HEK293 (cell line): ENCODE data around the gene FBXL15.

Experiments used
- CTCF ChIA-PET: fragments of 350-600 bp; formaldehyde crosslinking; extraction: SDS; loops from one replicate; lab custom pipeline; 2021; ENCODE audit warnings: antibody characterized with exemption; lab: Yijun Ruan, JAX
- POLR2A ChIA-PET: fragments of 300-600 bp; formaldehyde crosslinking; extraction: SDS; loops from one replicate; lab custom pipeline; 2020; ENCODE audit warnings: antibody characterized with exemption, inconsistent platforms; lab: Yijun Ruan, JAX
- H3K27ac ChIP-seq: fragments of 200-500 bp; sonication (Bioruptor generic); 2 replicates; pipeline ENCODE4 v1.5.1; 2014; ENCODE audit warnings: low read depth, low read length, control low read depth, inconsistent platforms; ENCODE audit errors: extremely low read depth
- H3K36me3 ChIP-seq, 2 experiments: fragments of 200-500 bp in 1 of 2; sonication (Bioruptor generic) in 1 of 2; 1 replicate in 1 of 2; 2 replicates in 1 of 2; pipeline ENCODE4 v1.5.1; 2014 to 2017; ENCODE audit warnings: inconsistent platforms in 2 of 2, low read length in 2 of 2; ENCODE audit not compliant: control insufficient read depth in 2 of 2, insufficient read depth in 1 of 2
- H3K4me1 ChIP-seq: fragments of 200-500 bp; sonication (Bioruptor generic); 2 replicates; pipeline ENCODE4 v1.5.1; 2014; ENCODE audit warnings: mild to moderate bottlenecking, low read length, inconsistent platforms; ENCODE audit not compliant: control insufficient read depth, insufficient read depth
- H3K4me3 ChIP-seq: 2 replicates; pipeline ENCODE4 v1.5.1; 2011; ENCODE audit warnings: low read depth, mild to moderate bottlenecking, control low read depth, low read length, moderate library complexity
- H3K9me3 ChIP-seq: fragments of 200-500 bp; sonication (Bioruptor generic); 2 replicates; pipeline ENCODE4 v1.5.1; 2014; ENCODE audit warnings: low read depth, low read length, inconsistent platforms; ENCODE audit not compliant: control insufficient read depth, insufficient read depth
- BCL11B ChIP-seq: fragments of 450-650 bp; formaldehyde crosslinking; IDR thresholded peaks from 2 replicates; pipeline ENCODE4 v1.5.1; 2016; ENCODE audit warnings: low read depth, missing biosample characterization, missing genetic modification characterization
- EGR2 ChIP-seq: fragments of 450-650 bp; formaldehyde crosslinking; IDR thresholded peaks from 2 replicates; pipeline ENCODE4 v1.5.1; 2016; ENCODE audit warnings: low read depth, missing biosample characterization, missing genetic modification characterization
- GLIS1 ChIP-seq: fragments of 450-650 bp; formaldehyde crosslinking; IDR thresholded peaks from 2 replicates; pipeline ENCODE4 v1.5.1; 2016; ENCODE audit warnings: missing biosample characterization, missing genetic modification characterization
- GLIS2 ChIP-seq: fragments of 450-650 bp; formaldehyde crosslinking; IDR thresholded peaks from 2 replicates; pipeline ENCODE4 v1.5.1; 2016; ENCODE audit warnings: missing biosample characterization, missing genetic modification characterization
- IKZF3 ChIP-seq: fragments of 450-650 bp; IDR thresholded peaks from 2 replicates; pipeline ENCODE4 v1.5.0; 2018; ENCODE audit warnings: missing biosample characterization, mild to moderate bottlenecking, missing genetic modification characterization, moderate library complexity
- KLF1 ChIP-seq: fragments of 450-650 bp; formaldehyde crosslinking; IDR thresholded peaks from 2 replicates; pipeline ENCODE4 v1.5.1; 2016; ENCODE audit warnings: missing biosample characterization, missing genetic modification characterization
- REST ChIP-seq: fragments of 450-650 bp; formaldehyde crosslinking; IDR thresholded peaks from 2 replicates; pipeline ENCODE4 v1.5.1; 2016; ENCODE audit warnings: missing biosample characterization, missing genetic modification characterization
- SALL2 ChIP-seq: fragments of 450-650 bp; formaldehyde crosslinking; IDR thresholded peaks from 2 replicates; pipeline ENCODE4 v1.5.0; 2017; ENCODE audit warnings: missing biosample characterization, mild to moderate bottlenecking, missing genetic modification characterization, borderline replicate concordance
- SCRT1 ChIP-seq: fragments of 450-650 bp; formaldehyde crosslinking; IDR thresholded peaks from 2 replicates; pipeline ENCODE4 v1.5.1; 2016; ENCODE audit warnings: missing biosample characterization, missing genetic modification characterization, borderline replicate concordance
- TCF7L2 ChIP-seq: IDR thresholded peaks from 2 replicates; pipeline ENCODE4 v1.6.1; 2011; ENCODE audit warnings: low read depth, mild to moderate bottlenecking, inconsistent platforms, low read length, moderate library complexity, borderline replicate concordance
- YY2 ChIP-seq: fragments of 450-650 bp; formaldehyde crosslinking; IDR thresholded peaks from 2 replicates; pipeline ENCODE4 v1.5.1; 2016; ENCODE audit warnings: missing biosample characterization, missing genetic modification characterization
- ZBTB20 ChIP-seq: fragments of 450-650 bp; formaldehyde crosslinking; IDR thresholded peaks from 2 replicates; pipeline ENCODE4 v1.5.1; 2016; ENCODE audit warnings: missing biosample characterization, missing genetic modification characterization
- ZBTB48 ChIP-seq: fragments of 450-650 bp; formaldehyde crosslinking; IDR thresholded peaks from 2 replicates; pipeline ENCODE4 v1.5.1; 2016; ENCODE audit warnings: missing biosample characterization, missing genetic modification characterization
- ZEB2 ChIP-seq: fragments of 450-650 bp; formaldehyde crosslinking; IDR thresholded peaks from 2 replicates; pipeline ENCODE4 v1.5.1; 2016; ENCODE audit warnings: missing biosample characterization, missing genetic modification characterization
- ZIC2 ChIP-seq: fragments of 450-650 bp; formaldehyde crosslinking; IDR thresholded peaks from 2 replicates; pipeline ENCODE4 v1.5.1; 2016; ENCODE audit warnings: missing biosample characterization, missing genetic modification characterization
- ZNF140 ChIP-seq: fragments of 450-650 bp; formaldehyde crosslinking; IDR thresholded peaks from 2 replicates; pipeline ENCODE4 v1.5.1; 2016; ENCODE audit warnings: missing biosample characterization, missing genetic modification characterization
- ZNF169 ChIP-seq: fragments of 450-650 bp; formaldehyde crosslinking; IDR thresholded peaks from 2 replicates; pipeline ENCODE4 v1.5.1; 2016; ENCODE audit warnings: missing biosample characterization, missing genetic modification characterization
- ZNF223 ChIP-seq: fragments of 450-650 bp; formaldehyde crosslinking; IDR thresholded peaks from 2 replicates; pipeline ENCODE4 v1.5.1; 2016; ENCODE audit warnings: missing biosample characterization, missing genetic modification characterization
- ZNF26 ChIP-seq: fragments of 450-650 bp; formaldehyde crosslinking; IDR thresholded peaks from 2 replicates; pipeline ENCODE4 v1.5.1; 2016; ENCODE audit warnings: missing biosample characterization, missing genetic modification characterization
- ZNF366 ChIP-seq: fragments of 450-650 bp; formaldehyde crosslinking; conservative IDR thresholded peaks from 2 replicates; pipeline ENCODE4 v1.5.1; 2016; ENCODE audit warnings: missing biosample characterization, missing genetic modification characterization
- ZNF416 ChIP-seq: fragments of 450-650 bp; formaldehyde crosslinking; IDR thresholded peaks from 2 replicates; pipeline ENCODE4 v1.5.1; 2016; ENCODE audit warnings: missing biosample characterization, missing genetic modification characterization
- ZNF423 ChIP-seq: fragments of 450-650 bp; formaldehyde crosslinking; IDR thresholded peaks from 2 replicates; pipeline ENCODE4 v1.5.1; 2016; ENCODE audit warnings: missing biosample characterization, missing genetic modification characterization
- ZNF433 ChIP-seq: fragments of 450-650 bp; formaldehyde crosslinking; IDR thresholded peaks from 2 replicates; pipeline ENCODE4 v1.5.1; 2016; ENCODE audit warnings: missing biosample characterization, missing genetic modification characterization, low read depth
- ZNF571 ChIP-seq: fragments of 450-650 bp; formaldehyde crosslinking; IDR thresholded peaks from 2 replicates; pipeline ENCODE4 v1.5.0; 2017; ENCODE audit warnings: missing biosample characterization, missing genetic modification characterization
- ZNF600 ChIP-seq: fragments of 450-650 bp; formaldehyde crosslinking; IDR thresholded peaks from 2 replicates; pipeline ENCODE4 v1.5.1; 2016; ENCODE audit warnings: missing biosample characterization, missing genetic modification characterization
- ZNF621 ChIP-seq: fragments of 450-650 bp; formaldehyde crosslinking; IDR thresholded peaks from 2 replicates; pipeline ENCODE4 v1.5.1; 2017; ENCODE audit warnings: missing biosample characterization, missing genetic modification characterization
- ZNF645 ChIP-seq: fragments of 450-650 bp; formaldehyde crosslinking; IDR thresholded peaks from 2 replicates; pipeline ENCODE4; 2016; ENCODE audit warnings: missing biosample characterization, missing genetic modification characterization
- ZNF677 ChIP-seq: fragments of 450-650 bp; IDR thresholded peaks from 2 replicates; pipeline ENCODE4 v1.5.0; 2018; ENCODE audit warnings: missing biosample characterization, mild to moderate bottlenecking, missing genetic modification characterization, moderate library complexity
- ZNF701 ChIP-seq: fragments of 450-650 bp; formaldehyde crosslinking; IDR thresholded peaks from 2 replicates; pipeline ENCODE4 v1.5.1; 2016; ENCODE audit warnings: missing biosample characterization, missing genetic modification characterization
- ZNF707 ChIP-seq: fragments of 450-650 bp; formaldehyde crosslinking; IDR thresholded peaks from 2 replicates; pipeline ENCODE4 v1.5.1; 2016; ENCODE audit warnings: missing biosample characterization, missing genetic modification characterization
- ZSCAN30 ChIP-seq: fragments of 450-650 bp; IDR thresholded peaks from 2 replicates; pipeline ENCODE4 v1.5.1; 2018; ENCODE audit warnings: missing biosample characterization, mild to moderate bottlenecking, missing genetic modification characterization, moderate library complexity
- ZXDB ChIP-seq: fragments of 450-650 bp; formaldehyde crosslinking; IDR thresholded peaks from 2 replicates; pipeline ENCODE4 v1.5.1; 2016; ENCODE audit warnings: missing biosample characterization, missing genetic modification characterization

Gene FBXL15

GRCh38 chr10:102450124-102450373, 29.4 kb downstream of the FBXL15 start (continued):
- TF ChIP-seq ZEB2 (tag by site-specific recombination) (peak; percentile 85), ZNF645 (no peak), ZNF677 (tag by site-specific recombination) (no peak), ZNF701 (tag by site-specific recombination) (no peak), ZNF366 (tag by site-specific recombination) (peak; percentile 51; the same call in 1 of the 2 replicates), ZNF140 (tag by site-specific recombination) (no peak), ZXDB (tag by site-specific recombination) (peak; percentile 41), ZNF707 (tag by site-specific recombination) (no peak), ZIC2 (no peak), REST (tag by site-specific recombination) (no peak), EGR2 (tag by site-specific recombination) (no peak), ZNF433 (tag by site-specific recombination) (no peak), ZNF423 (tag by site-specific recombination) (peak; percentile 64), ZNF223 (tag by site-specific recombination) (no peak), GLIS2 (tag by site-specific recombination) (0 out of 2 replicates have a peak, but pooled peaks have one; percentile 5), ZNF571 (no peak), ZBTB20 (tag by site-specific recombination) (0 out of 2 replicates have a peak, but pooled peaks have one; percentile 15), SALL2 (tag by site-specific recombination) (no peak), ZNF621 (tag by site-specific recombination) (no peak), ZSCAN30 (no peak), ZNF600 (tag by site-specific recombination) (peak; percentile 58; the same call in 1 of the 2 replicates), ZNF169 (tag by site-specific recombination) (no peak)

GRCh38 chr10:102450374-102451104, 29.9 kb downstream of the FBXL15 start:
- CTCF ChIA-PET: interaction anchor here (0.6 to 2.2 kb wide), 5 partner anchors 28 to 142 kb away, joined by 3 to 16 read pairs (median 4); no protein-coding TSS in a partner anchor
- Histone ChIP-seq H3K36me3 (peaks cover 14 to 29% of the 10 kb centered on the region in 2 experiments; a peak in 2 of 3 replicates), H3K4me3 (peak overlapping the region; percentile 73), H3K9me3 (no peaks in the 10 kb centered on the region), H3K27ac (peak overlapping the region; percentile 97), H3K4me1 (peaks cover 5% of the 10 kb centered on the region)
- POLR2A ChIA-PET: interaction anchor here (0.5 to 5.3 kb wide), 13 partner anchors 10 to 1319 kb away, joined by 3 to 60 read pairs (median 7); partner anchors contain the start of genes CUEDC2, FBXL15, SUFU and TLX1
- TF ChIP-seq BCL11B (tag by site-specific recombination) (no peak), ZBTB48 (no peak), KLF1 (tag by site-specific recombination) (no peak), GLIS1 (tag by site-specific recombination) (peak; percentile 91), YY2 (0 out of 2 replicates have a peak, but pooled peaks have one; percentile 35), TCF7L2 (no peak), IKZF3 (tag by site-specific recombination) (no peak; the same call in 1 of the 2 replicates), ZNF26 (no peak), ZNF416 (tag by site-specific recombination) (no peak), SCRT1 (tag by site-specific recombination) (no peak)
